IPS-18a (cell line): ENCODE results near the gene ERH.

Source experiments
- H3K27ac ChIP-seq: one replicate; pipeline ENCODE4 v1.5.1; 2013; ENCODE audit warnings: low read length
- H3K27me3 ChIP-seq: one replicate; pipeline ENCODE4 v1.6.1; 2013; ENCODE audit warnings: mild to moderate bottlenecking, low read length; ENCODE audit not compliant: control insufficient read depth, insufficient read depth
- H3K36me3 ChIP-seq: one replicate; pipeline ENCODE4 v1.6.1; 2013; ENCODE audit warnings: low read depth, low read length; ENCODE audit not compliant: control insufficient read depth
- H3K4me1 ChIP-seq: one replicate; pipeline ENCODE4 v1.6.1; 2013; ENCODE audit warnings: low read depth, low read length; ENCODE audit not compliant: control insufficient read depth
- H3K4me3 ChIP-seq: one replicate; pipeline ENCODE4 v1.5.1; 2013; ENCODE audit warnings: low read length
- H3K9ac ChIP-seq: one replicate; pipeline ENCODE4 v1.6.1; 2013; ENCODE audit warnings: mild to moderate bottlenecking, low read length, moderate library complexity
- H3K9me3 ChIP-seq: one replicate; pipeline ENCODE4 v1.6.1; 2013; ENCODE audit warnings: low read depth, low read length; ENCODE audit not compliant: control insufficient read depth

ERH gene

DNA sequence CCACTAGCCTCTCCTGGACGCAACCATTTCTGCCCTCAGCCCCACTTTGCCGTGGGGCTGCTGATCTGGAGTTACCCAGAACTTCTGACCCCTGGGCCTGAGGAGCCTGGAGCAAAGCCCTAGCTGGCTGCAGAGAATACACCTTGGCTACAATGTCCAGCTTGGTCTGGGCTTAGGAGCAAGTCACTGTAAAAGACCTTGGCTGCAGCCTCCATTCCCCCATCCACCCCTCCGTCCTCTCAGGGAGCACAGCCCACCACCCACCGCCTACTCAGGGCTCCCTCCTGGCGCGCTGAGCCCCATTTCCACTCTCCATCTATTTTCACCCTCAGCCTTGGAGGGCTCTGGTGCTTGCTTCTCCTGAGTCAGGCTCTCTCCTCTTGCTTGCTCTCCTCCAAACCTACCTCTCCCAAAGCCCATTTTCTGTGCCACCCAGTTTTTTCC, 42.9 kb downstream of the ERH start:
- no peaks in the 10 kb centered on the region for H3K36me3 ChIP-seq
- no peak overlapping the region for H3K9ac ChIP-seq
- H3K27ac ChIP-seq = no peak overlapping the region
- H3K9me3 ChIP-seq = no peaks in the 10 kb centered on the region
- H3K27me3 ChIP-seq = no peaks in the 10 kb centered on the region
- no peaks in the 10 kb centered on the region for H3K4me1 ChIP-seq
- H3K4me3 ChIP-seq = no peak overlapping the region

- Histone ChIP-seq H3K36me3 (no peaks in the 10 kb centered on the region), H3K9ac (no peak overlapping the region), H3K27ac (no peak overlapping the region), H3K4me3 (no peak overlapping the region), H3K27me3 (no peaks in the 10 kb centered on the region), H3K4me1 (no peaks in the 10 kb centered on the region), H3K9me3 (no peaks in the 10 kb centered on the region)
Observed at GRCh38 chr14:69354383-69355153, 43.5 kb downstream of the ERH start.

GRCh38 chr14:69353168-69353567, 44.9 kb downstream of the ERH start:
- Histone ChIP-seq H3K27ac (no peak overlapping the region), H3K36me3 (no peaks in the 10 kb centered on the region), H3K4me1 (no peaks in the 10 kb centered on the region), H3K4me3 (no peak overlapping the region), H3K27me3 (no peaks in the 10 kb centered on the region), H3K9ac (no peak overlapping the region), H3K9me3 (no peaks in the 10 kb centered on the region)

DNA sequence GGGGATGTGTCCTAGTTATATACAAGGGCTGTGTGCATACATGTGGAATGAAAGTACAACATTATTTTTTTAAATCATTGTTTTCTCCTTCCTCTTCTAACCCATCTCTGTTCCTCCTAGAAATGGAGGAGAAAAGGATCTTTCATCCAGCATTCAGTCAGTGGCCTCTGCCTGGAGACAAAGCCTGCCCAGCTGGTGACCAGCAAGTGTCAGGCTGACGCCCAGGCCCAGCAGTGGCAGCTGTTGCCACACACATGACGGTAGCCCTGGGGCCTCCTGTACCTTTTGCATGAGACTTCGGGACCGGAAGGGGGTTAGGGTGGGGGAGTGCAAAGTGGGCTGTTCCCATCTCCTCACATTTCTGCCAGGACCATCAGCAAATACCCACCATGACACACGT, 46.2 kb downstream of the ERH start:
- H3K4me1 ChIP-seq = no peaks in the 10 kb centered on the region
- no peaks in the 10 kb centered on the region for H3K36me3 ChIP-seq
- H3K27ac ChIP-seq = no peak overlapping the region
- no peak overlapping the region for H3K9ac ChIP-seq
- no peak overlapping the region for H3K4me3 ChIP-seq
- no peaks in the 10 kb centered on the region for H3K9me3 ChIP-seq
- H3K27me3 ChIP-seq = no peaks in the 10 kb centered on the region

- H3K4me1 ChIP-seq = peaks cover 3% of the 10 kb centered on the region
- H3K27me3 ChIP-seq = no peaks in the 10 kb centered on the region
- no peak overlapping the region for H3K27ac ChIP-seq
- no peak overlapping the region for H3K9ac ChIP-seq
- no peaks in the 10 kb centered on the region for H3K36me3 ChIP-seq
- no peaks in the 10 kb centered on the region for H3K9me3 ChIP-seq
- H3K4me3 ChIP-seq = no peak overlapping the region
Observed at GRCh38 chr14:69351385-69351784, 46.7 kb downstream of the ERH start.

DNA sequence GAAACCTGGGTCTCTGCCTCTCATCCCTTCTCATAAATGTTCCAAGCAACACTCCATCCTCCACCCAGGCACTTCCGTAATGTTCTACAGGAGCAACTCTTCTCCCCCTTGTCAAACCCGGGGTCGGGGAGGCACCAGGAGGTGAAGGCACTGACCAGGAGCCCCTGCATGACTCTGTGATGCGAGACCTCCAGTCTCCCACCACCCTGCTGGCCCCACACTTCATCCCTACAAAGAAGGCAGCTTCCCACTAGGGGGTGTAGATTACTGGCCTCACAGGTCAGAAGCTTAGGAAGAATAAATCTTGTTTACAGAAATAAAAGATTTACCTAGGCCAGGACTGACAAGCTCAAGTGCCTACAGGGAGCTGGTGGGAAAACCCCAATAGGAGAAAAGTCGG, 47.2 kb downstream of the ERH start:
- no peak overlapping the region for H3K4me3 ChIP-seq
- H3K9me3 ChIP-seq = no peaks in the 10 kb centered on the region

DNA sequence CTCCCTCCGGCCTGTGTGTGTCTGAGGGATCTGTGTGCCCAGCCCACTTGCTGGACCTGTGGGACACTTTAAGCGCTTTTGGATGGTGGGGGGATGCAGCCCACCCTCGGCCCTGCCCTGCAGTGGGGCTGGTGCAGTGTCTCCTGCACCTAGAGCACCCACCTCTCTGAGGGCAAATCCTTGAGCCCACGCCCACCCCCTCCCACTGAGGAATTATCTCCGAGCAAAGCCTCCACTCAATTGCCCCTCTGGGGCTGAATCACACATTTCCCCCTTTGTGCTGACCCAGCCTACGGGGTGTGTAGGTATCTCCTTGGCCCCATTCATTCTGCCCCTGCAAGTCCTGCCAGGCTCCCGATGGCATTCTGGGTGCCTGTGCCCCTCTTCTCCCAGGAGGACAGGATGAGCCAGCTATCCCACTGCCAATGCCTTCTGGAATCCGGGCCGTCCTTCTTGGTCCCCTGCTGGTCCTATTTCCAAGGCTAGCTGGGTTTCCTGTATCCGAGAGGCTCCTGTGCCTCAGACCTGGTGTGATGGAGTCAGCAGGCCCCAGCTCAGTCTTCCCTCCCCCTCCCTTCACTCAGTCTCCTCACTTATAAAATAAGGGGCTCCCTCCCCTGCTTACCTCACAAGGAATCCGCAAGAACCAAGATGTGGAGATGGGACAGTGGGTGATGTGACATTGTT, 48.9 kb downstream of the ERH start:
- Histone ChIP-seq H3K27ac (no peak overlapping the region), H3K9ac (no peak overlapping the region), H3K4me1 (peaks cover 4% of the 10 kb centered on the region), H3K9me3 (no peaks in the 10 kb centered on the region), H3K4me3 (no peak overlapping the region), H3K27me3 (no peaks in the 10 kb centered on the region), H3K36me3 (no peaks in the 10 kb centered on the region)

More for the DNA sequence above, 47.2 kb downstream of the ERH start:
- H3K36me3 ChIP-seq = no peaks in the 10 kb centered on the region
- no peak overlapping the region for H3K27ac ChIP-seq
- H3K9ac ChIP-seq = no peak overlapping the region
- peaks cover 4% of the 10 kb centered on the region for H3K4me1 ChIP-seq
- no peaks in the 10 kb centered on the region for H3K27me3 ChIP-seq

DNA sequence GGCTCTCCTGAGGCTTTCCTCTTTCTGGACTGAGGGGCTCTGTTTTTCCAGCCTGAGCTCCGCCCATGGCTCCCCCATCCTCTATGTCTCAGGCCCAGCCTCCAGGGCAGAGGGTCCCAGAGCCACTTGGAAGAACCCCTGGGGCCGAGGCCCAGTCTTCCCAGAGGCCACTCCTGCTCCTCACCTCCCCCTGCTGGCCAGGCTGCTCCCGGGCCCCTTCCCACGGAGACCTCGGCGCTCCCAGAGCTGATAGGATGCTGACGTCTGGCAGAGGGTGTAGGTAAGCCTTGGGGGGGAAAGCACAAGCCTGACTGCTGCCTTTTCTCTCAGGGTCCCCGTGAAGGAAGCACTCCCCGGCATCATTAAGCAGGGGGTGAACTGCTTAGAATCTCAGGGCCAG, 51.4 kb downstream of the ERH start:
- Histone ChIP-seq H3K4me1 (peaks cover 4% of the 10 kb centered on the region), H3K9me3 (no peaks in the 10 kb centered on the region), H3K4me3 (no peak overlapping the region), H3K36me3 (no peaks in the 10 kb centered on the region), H3K9ac (no peak overlapping the region), H3K27me3 (no peaks in the 10 kb centered on the region), H3K27ac (no peak overlapping the region)

DNA sequence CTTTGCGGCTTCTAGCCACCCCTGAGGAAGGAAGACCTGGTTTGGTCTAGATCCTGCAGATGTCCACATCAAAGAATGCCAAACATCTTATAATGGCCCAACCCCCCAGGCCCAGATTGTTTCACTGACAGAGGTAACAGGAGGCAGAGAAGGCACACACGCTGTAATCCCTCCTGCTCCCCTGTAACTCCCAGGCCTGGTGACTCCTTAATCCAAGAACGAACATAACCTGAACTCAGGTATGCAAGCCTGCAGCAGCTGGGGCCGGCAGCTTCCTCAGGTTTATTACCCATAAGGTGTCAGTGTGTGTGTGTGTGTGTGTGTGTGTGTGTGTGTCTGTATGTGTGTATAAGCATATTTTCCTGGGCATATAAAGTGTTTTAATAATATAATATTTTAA, 52.7 kb downstream of the ERH start:
- H3K27me3 ChIP-seq = no peaks in the 10 kb centered on the region
- no peak overlapping the region for H3K4me3 ChIP-seq
- H3K27ac ChIP-seq = no peak overlapping the region
- no peaks in the 10 kb centered on the region for H3K9me3 ChIP-seq
- H3K9ac ChIP-seq = no peak overlapping the region
- H3K36me3 ChIP-seq = no peaks in the 10 kb centered on the region
- peaks cover 4% of the 10 kb centered on the region for H3K4me1 ChIP-seq

DNA sequence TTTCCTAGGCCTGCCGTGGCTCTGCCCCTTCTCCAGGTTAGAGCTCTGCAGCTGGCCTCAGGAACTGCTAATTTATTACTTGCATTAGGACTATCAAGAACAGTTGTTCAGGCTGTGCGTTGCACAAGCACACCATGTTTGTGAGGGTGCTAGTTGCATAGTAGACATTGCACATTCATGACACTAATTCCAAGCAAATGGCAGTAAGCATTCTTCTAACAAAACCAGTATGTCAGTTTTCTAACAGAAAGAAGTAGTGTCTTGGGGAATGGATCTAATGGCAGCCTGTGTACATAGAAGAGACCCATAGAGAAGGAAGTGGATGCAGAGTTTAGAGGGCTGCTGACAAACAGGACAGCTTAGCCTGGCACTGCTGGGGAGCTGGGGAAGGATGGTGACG, 53.9 kb downstream of the ERH start:
- Histone ChIP-seq H3K27me3 (no peaks in the 10 kb centered on the region), H3K4me3 (no peak overlapping the region), H3K36me3 (no peaks in the 10 kb centered on the region), H3K9me3 (no peaks in the 10 kb centered on the region), H3K27ac (no peak overlapping the region), H3K4me1 (peaks cover 4% of the 10 kb centered on the region), H3K9ac (no peak overlapping the region)

- Histone ChIP-seq H3K27ac (no peak overlapping the region), H3K4me1 (peaks cover 4% of the 10 kb centered on the region)
Observed at GRCh38 chr14:69342928-69343525, 55.1 kb downstream of the ERH start.

More at GRCh38 chr14:69342928-69343525, 55.1 kb downstream of the ERH start:
- Histone ChIP-seq H3K9ac (no peak overlapping the region), H3K9me3 (no peaks in the 10 kb centered on the region), H3K4me3 (no peak overlapping the region), H3K36me3 (no peaks in the 10 kb centered on the region), H3K27me3 (no peaks in the 10 kb centered on the region)
